GM19193 (cell line): Measurements from ENCODE around the gene FXYD6.

Experiments
- POLR2A ChIP-seq: IDR thresholded peaks from 4 replicates; pipeline ENCODE4 v1.6.1; 2011; ENCODE audit not compliant: insufficient read depth, insufficient read length; ENCODE audit errors: extremely low read depth

Gene FXYD6

DNA sequence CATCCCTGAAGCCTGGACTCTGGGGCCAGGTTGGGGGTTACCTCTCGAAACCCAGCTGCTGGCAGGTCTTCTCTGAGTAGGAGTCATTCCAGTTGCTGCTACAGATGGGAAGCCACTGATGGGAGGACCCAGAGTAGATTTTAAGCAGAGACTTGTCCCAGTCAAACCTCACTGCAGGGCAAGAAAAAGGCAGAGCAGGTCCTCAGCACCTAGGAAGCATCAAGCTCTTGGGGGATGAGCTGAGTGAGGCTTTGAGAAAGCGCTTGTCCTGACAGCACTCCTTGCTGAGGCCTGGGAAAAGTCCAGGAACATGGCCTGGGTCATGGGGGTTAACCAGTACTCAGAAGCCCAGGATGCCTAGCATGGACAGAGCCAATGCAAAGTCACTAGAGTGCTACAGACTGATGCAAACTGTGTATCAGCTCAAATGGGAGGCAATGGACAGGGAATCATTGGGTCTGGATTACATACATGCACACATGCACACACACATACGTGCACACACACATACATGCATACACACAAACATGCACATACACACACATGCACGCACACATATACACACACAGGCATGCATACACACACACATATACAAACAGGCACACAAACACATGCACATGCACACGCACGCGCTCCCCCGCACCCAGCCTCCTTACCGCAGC lies 37.4 kb upstream of the FXYD6 start:
- no peak for TF ChIP-seq POLR2A

DNA sequence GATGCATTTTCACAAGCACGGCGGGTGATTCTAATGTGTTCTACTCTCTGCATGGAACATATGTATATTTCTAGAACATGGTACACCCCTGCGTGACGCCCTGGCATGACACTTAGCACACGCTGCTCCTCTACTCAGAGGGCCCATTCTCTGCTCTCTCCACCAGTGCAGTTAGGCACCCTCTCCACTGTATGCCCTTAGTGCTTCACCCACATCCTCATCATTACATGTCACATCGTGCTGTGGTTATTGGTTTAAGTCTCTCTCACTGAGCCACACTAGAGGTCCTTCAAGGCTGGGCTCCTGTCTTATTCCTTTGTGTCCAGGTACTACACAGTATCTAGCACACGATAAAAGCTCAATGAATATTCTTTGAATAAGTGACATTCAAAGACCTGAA lies 36.0 kb upstream of the FXYD6 start:
- TF ChIP-seq POLR2A: no peak

GRCh38 chr11:117911694-117912093 lies 35.2 kb upstream of the FXYD6 start:
- no peak for TF ChIP-seq POLR2A

GRCh38 chr11:117910941-117911655 lies 34.6 kb upstream of the FXYD6 start:
- TF ChIP-seq POLR2A: no peak

GRCh38 chr11:117910525-117910924 lies 34.1 kb upstream of the FXYD6 start:
- no peak for TF ChIP-seq POLR2A

- no peak for TF ChIP-seq POLR2A
Observed at GRCh38 chr11:117909611-117910382, 33.3 kb upstream of the FXYD6 start.

GRCh38 chr11:117908959-117909610 lies 32.6 kb upstream of the FXYD6 start:
- TF ChIP-seq POLR2A: no peak

- TF ChIP-seq POLR2A: no peak
Observed at GRCh38 chr11:117908109-117908895, 31.8 kb upstream of the FXYD6 start.

DNA sequence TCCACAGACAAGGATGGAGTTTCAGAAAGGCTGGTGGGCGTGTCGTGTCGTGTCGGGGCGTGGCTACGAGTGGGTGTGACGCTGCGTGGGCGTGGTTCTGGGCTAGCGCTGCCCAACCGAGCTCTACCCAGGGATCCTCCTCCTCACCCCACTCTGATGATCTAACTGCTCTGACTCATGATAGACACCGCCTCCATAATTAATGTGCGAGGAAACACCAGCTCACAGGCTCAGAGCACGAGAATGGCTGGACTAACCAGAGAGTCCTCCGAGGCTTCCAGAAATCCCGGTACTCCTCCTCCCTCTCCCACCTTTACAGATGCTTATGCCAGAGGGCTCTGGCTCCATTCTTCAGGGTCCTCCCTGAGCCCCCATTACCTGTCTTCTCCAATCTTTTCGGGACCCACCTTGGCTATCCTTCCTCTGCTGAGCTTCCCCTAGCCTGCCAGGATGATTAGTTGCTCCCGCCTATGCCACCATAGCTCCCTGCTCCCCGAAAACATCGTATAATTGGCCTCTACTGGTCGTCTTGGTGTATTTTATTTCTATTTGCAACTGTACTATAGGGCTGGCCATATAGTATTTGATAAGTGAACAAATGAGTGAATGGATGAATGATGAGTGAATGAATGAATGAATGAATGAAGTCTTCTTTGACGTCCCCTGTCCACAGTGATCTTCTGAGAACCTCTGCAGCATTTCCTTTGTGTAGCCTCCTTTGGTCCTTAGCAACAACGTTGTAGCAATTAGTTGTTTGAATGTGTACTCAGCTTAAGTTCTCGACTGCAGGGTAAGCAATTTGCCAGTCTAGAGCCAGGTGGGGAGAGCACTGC lies 31.0 kb upstream of the FXYD6 start:
- TF ChIP-seq POLR2A: no peak

DNA sequence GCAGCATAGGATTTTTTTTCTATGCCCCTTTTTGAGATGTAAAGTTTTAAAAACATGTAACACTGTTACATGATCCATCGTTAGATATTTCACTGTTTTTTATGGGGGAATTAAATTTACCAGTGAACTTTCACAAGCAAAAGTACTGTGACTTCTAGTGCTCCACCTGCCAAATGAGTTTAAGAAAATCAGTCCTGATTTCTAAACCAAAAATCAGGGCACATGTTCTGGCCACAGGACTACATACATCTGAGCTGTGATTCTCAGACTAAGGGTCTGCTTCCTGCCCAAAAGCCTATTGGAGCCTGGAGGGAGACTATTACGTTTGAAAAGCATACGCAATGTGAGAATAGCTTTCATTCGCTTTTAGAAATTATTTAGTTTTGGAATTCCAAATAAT lies 30.3 kb upstream of the FXYD6 start:
- TF ChIP-seq POLR2A: no peak

GRCh38 chr11:117906126-117906525 lies 29.7 kb upstream of the FXYD6 start:
- no peak for TF ChIP-seq POLR2A

GRCh38 chr11:117905524-117905923 lies 29.1 kb upstream of the FXYD6 start:
- no peak for TF ChIP-seq POLR2A

DNA sequence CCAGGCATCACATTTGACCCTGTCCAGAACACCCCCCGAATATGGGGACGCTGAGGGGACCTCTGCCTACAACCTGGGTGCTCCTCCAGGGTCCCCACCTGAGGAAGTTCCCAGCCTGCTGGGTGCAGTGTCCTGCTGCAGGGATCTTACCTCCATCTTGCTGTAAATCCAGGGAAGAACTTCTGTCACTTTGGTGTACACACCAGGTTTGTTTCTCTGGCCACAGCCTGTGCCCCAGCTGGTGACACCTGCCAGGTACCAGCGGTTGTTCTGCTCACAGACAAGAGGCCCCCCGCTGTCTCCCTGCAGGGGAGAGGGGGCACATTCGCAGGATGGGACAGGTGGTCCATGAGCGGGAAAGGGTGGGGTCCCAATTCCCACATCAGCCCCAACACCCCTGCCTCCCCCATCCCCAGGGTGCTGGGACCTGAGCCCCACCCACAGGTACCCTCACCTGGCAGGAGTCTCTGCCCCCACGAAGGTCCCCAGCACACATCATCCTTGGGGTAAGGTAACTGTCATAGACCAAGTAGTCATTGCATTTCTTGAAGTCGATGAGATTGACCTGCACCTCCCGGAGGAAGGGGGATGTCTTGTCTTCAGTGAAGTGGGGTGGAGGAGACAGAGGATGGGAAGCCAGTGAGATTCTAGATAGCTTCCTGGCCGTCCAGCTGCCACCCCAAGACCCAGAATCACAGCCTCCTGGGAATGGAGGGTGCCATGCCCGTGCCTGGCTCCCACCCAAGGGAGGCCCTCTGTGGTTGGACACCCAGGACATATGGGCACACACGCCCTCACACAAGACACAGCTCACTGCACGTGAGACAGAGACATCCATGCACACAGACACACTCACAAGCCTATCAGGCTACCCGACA lies 27.3 kb upstream of the FXYD6 start:
- no peak for TF ChIP-seq POLR2A
